ENCODE measurements around the gene PHC2. TPM values are rescaled to one million over a fixed set of nuclear protein-coding genes. Genes with fewer than 3 reads are reported as not detected.

PHC2 gene
- total and polyA plus RNA-seq, 2 of the 13 experiments (the other 11 are each of a cell fraction or from before 2014, with no cell fraction given), result 52.5 to 84.9 TPM

- TF ChIP-seq ZSCAN20 (CRISPR knock-in tag; IDR thresholded peaks at IDR 0.05; ENCODE audit: borderline replicate concordance) (no peak), ZBTB37 (CRISPR knock-in tag; IDR thresholded peaks at IDR 0.05) (no peak), KLF15 (CRISPR knock-in tag; IDR thresholded peaks at IDR 0.05; ENCODE audit: borderline replicate concordance) (no peak), ZNF614 (CRISPR knock-in tag; IDR thresholded peaks at IDR 0.05; ENCODE audit: borderline replicate concordance) (no peak), ZSCAN31 (CRISPR knock-in tag; IDR thresholded peaks at IDR 0.05; ENCODE audit: low read depth) (0 out of 2 replicates have a peak, but pooled peaks have one; percentile 24), POLR2G (IDR thresholded peaks at IDR 0.05; ENCODE audit: low read depth, low read length) (peak; percentile 76), IRF2 (CRISPR knock-in tag; IDR thresholded peaks at IDR 0.05) (peak; percentile 75), ZNF839 (CRISPR knock-in tag; IDR thresholded peaks at IDR 0.05; ENCODE audit: borderline replicate concordance) (peak; percentile 55; the same call in 1 of the 2 replicates), HNRNPLL (IDR thresholded peaks at IDR 0.05; ENCODE audit: low read depth, low read length, poor library complexity, severe bottlenecking) (peak; percentile 58), ZNF567 (CRISPR knock-in tag; IDR thresholded peaks at IDR 0.05; ENCODE audit: borderline replicate concordance) (no peak; the same call in 1 of the 2 replicates), ZNF501 (CRISPR knock-in tag; IDR thresholded peaks at IDR 0.05) (peak; percentile 79; the same call in 1 of the 2 replicates), TCF12 (IDR thresholded peaks at IDR 0.05) (no peak), TCF12 (CRISPR knock-in tag; IDR thresholded peaks at IDR 0.05) (no peak), ZNF672 (CRISPR knock-in tag; IDR thresholded peaks at IDR 0.05) (no peak), MIXL1 (CRISPR knock-in tag; IDR thresholded peaks at IDR 0.05) (no peak), ETV6 (CRISPR knock-in tag; conservative IDR thresholded peaks at IDR 0.05) (no peak), ZMYM4 (CRISPR knock-in tag; IDR thresholded peaks at IDR 0.05) (peak; percentile 40; the same call in 1 of the 2 replicates), ZNF83 (CRISPR knock-in tag; IDR thresholded peaks at IDR 0.05; ENCODE audit: borderline replicate concordance) (no peak), ZKSCAN1 (IDR thresholded peaks at IDR 0.05; ENCODE audit: low read length) (no peak), DR1 (CRISPR knock-in tag; IDR thresholded peaks at IDR 0.05) (no peak), GLI4 (CRISPR knock-in tag; IDR thresholded peaks at IDR 0.05; ENCODE audit: borderline replicate concordance) (no peak)
- TF ChIP-seq, protein P1, sequence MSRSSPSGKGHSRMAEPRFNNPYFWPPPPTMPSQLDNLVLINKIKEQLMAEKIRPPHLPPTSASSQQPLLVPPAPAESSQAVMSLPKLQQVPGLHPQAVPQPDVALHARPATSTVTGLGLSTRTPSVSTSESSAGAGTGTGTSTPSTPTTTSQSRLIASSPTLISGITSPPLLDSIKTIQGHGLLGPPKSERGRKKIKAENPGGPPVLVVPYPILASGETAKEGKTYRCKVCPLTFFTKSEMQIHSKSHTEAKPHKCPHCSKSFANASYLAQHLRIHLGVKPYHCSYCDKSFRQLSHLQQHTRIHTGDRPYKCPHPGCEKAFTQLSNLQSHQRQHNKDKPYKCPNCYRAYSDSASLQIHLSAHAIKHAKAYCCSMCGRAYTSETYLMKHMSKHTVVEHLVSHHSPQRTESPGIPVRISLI (CRISPR knock-in tag; IDR thresholded peaks at IDR 0.05; ENCODE audit: borderline replicate concordance), result peak; percentile 22; the same call in 1 of the 2 replicates
- TF ChIP-seq, protein P2, sequence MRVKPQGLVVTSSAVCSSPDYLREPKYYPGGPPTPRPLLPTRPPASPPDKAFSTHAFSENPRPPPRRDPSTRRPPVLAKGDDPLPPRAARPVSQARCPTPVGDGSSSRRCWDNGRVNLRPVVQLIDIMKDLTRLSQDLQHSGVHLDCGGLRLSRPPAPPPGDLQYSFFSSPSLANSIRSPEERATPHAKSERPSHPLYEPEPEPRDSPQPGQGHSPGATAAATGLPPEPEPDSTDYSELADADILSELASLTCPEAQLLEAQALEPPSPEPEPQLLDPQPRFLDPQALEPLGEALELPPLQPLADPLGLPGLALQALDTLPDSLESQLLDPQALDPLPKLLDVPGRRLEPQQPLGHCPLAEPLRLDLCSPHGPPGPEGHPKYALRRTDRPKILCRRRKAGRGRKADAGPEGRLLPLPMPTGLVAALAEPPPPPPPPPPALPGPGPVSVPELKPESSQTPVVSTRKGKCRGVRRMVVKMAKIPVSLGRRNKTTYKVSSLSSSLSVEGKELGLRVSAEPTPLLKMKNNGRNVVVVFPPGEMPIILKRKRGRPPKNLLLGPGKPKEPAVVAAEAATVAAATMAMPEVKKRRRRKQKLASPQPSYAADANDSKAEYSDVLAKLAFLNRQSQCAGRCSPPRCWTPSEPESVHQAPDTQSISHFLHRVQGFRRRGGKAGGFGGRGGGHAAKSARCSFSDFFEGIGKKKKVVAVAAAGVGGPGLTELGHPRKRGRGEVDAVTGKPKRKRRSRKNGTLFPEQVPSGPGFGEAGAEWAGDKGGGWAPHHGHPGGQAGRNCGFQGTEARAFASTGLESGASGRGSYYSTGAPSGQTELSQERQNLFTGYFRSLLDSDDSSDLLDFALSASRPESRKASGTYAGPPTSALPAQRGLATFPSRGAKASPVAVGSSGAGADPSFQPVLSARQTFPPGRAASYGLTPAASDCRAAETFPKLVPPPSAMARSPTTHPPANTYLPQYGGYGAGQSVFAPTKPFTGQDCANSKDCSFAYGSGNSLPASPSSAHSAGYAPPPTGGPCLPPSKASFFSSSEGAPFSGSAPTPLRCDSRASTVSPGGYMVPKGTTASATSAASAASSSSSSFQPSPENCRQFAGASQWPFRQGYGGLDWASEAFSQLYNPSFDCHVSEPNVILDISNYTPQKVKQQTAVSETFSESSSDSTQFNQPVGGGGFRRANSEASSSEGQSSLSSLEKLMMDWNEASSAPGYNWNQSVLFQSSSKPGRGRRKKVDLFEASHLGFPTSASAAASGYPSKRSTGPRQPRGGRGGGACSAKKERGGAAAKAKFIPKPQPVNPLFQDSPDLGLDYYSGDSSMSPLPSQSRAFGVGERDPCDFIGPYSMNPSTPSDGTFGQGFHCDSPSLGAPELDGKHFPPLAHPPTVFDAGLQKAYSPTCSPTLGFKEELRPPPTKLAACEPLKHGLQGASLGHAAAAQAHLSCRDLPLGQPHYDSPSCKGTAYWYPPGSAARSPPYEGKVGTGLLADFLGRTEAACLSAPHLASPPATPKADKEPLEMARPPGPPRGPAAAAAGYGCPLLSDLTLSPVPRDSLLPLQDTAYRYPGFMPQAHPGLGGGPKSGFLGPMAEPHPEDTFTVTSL (CRISPR knock-in tag; IDR thresholded peaks at IDR 0.05; ENCODE audit: borderline replicate concordance), result no peak
Measured at GRCh38 chr1:33472269-33472980, 41.5 kb upstream of the PHC2 start, which contains the start of gene ZSCAN20 (continued).

Data from HepG2 (cell line).